HG03457 (cell line): Measurements from ENCODE around the gene NEK2.
"Not testable (repeated sequence)": the region's sequence is repeated elsewhere in the genome, so short reads cannot be mapped to it uniquely, and the experiment has no call there.

Source experiments
- ATAC-seq: cut with Tn5 transposase; IDR thresholded peaks from one replicate; pipeline ENCODE4 v1.9.1; 2021; ENCODE audit warnings: moderate number of reproducible peaks; ENCODE audit not compliant: unreplicated experiment

The NEK2 gene

DNA sequence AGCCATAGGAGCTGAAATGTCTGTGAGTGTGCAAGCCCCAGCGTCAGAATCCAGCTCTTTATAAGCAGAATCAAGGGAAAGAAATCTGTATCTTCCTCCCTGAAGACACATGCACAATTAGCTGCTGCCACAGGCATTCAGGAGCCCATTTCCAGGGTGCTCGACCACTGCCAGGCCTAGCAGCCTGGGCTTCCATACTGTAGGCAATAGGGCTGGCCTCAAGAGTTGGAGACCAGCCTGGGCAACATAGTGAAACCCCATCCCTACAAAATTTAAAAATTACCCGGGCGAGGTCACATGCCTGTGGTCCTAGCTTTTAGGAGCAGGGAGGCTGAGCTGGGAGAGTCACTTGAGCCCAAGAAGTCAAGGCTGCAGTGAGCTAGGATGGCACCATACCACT, 41.0 kb downstream of the NEK2 start:
- ATAC-seq, result no peak

DNA sequence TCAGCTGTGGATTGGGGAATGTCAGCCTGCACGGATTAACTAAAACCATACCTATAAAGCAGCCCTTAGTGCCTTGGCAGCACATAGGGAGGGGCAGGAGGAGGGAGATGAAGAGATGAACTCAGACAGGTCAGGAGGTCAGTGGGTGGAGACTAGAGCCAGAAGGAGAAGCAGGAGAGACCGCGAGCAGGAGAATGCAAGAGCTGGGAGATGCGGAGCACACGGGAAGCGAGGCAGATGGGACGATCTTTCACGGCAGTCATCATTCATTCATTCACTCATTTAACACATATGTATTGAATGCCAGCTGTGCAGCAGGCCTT, 41.9 kb downstream of the NEK2 start:
- no peak for ATAC-seq

DNA sequence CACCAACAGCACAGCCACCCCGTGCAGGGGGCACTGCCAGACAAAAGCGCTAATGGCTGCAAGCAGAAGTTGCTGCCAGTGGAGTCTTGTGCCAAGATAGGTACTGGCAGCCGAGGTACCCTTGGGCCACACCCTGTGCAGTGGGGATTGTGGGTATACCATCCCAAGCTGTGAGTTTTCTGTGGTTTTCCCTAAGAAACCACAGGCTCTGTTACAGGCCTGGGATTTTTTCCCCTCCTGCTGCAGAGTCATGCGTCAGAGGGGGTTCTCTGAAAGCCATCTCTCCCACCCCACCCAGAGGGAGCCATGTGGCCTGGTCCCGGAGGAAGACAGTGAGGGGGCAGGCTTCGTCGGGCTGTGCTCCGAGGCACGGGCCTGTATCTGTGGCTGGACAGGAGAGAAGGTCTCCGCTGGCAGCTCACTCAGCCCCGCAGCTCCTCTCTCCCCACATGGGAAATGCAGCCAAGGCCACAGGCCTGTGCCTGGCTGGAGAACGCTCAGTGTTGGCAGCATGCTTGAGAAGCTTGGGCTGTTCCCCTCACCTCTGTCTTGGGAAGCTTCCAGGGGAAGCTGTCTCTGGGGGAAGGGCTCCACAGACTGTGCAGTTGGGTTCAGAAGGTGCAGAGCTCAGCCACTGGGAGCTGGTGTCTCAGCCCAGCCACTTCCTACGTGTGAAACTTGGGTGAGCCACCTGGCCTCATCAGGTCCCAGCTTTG, 42.5 kb downstream of the NEK2 start:
- ATAC-seq, result no peak

DNA sequence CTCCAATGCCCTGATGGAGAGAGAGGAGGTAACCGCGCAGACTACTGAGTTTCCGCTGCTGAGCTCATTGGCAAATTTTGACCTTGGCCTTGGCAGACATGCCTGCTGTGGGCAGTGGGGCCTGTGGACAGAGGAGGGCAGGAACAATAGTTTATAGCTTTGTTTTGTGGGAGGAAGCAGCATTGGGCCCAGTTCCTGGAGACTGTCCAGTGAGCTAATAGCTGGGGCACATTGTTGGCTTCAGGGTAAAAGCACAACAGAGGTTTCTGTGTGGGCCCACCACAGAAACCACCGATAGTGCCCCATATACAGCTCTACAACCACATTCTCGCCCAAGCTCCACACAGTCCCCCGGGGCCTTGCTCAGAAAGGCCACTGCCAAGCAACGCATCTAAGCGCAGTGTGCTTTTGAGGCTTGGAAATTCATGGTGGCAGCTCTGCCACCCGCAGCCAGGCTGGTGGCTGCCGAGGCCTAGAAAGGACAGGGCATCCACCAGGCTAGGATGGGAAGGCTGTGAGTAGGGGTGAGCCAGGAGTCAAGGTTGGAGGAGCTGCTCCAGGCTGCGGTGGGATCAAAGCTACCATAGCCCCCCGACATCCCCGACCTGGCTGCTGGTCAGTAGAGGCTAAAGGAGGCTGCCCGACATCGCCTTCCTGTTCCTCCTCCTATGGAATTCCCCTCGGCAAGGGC, 43.2 kb downstream of the NEK2 start:
- ATAC-seq, result peak; percentile 57

DNA sequence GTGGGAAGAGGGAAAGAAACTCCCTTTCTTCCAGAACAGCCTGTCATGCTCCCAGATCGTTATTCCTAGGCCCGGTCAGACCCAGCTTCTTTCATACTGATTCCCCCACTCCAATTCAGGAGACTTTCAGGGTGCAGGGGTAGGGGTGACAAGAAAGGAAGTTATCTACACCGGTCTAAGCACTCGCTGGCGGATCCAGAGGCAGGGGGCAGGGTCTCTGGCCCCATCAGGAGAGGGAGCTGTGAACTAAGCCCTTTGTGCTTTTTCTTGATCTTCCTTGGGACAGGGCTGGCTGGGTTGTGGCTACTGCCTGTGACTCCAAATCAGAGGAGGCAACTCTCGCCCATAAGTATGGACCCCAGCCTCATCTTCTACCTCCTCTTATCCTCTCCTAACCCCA, 44.3 kb downstream of the NEK2 start:
- no peak for ATAC-seq

DNA sequence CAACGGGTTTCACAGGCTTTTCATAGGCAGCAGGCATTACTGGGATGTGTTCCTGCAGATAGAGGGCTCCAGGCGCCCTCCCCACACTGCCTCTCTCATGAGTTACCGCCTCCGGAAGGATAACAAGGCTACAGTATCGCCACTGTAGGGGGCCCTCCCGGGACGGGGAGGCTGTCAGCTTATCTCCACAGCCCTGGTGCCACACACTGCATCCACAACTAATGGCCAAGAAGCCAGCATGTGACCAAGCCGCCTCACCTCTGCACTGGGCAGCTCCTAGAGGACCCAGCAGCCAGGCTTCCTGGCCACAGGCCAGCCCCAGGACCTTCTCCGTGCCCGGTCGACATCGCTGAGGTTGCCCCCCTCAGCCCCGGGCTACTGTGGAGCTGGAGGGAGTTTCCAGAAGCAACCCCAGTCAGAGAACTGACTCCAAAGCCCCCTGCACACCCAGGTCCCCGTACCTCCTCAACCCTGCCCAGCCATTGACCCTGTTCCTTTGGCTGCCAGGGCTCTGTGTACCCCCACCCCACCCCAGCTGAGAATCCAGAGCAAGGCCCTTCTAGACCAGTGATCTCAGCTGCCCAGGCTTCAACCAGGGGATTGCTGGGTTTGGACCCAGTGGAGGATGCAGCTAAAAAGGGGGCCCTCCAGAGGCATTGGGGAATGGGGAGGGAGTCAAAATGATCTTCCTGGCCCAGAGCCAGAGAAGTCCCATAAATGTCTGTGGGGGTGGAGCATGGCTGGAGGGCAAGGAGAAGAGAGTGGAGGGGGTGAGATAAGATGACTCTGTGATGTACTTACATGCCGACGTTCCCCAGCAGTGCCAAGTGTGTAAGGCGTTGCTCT, 45.0 kb downstream of the NEK2 start:
- no peak for ATAC-seq

DNA sequence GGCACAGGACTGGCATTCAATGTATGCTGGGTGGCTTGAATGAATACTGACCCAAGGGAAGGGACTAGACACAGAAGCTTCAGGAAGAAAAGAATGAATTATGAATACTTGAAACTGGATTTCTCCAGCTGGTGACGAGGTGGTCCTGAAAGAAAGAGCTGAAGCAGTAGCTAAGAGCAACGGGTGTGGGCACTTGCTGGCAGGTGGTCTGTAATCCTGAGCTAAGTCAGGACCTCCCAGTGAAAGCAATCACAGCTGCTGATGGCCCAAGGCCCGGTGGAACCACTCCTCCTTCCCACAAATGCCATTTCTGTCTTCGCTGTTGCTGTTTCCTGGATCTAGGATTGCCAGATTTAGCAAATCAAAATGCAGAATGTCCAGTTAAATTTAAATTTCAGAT, 47.0 kb downstream of the NEK2 start:
- no peak for ATAC-seq

DNA sequence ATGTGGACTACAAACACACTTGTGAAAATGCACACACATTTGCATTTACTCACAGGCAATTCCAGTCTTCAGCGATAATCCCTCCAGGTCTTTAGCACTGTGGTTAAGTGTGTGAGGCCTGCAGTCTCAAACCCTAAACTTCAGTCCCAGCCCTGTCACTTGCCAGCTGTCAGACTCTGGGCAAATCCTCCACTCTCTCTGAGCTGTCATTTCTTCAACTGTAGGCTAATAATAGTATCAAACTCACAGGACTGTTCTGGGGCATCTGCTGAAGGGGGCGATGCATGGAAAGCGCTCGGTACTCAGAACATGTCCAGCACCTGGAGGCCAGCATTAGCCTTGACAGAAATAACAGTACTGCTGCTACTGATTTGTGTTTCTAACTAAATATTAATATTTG, 48.2 kb downstream of the NEK2 start:
- ATAC-seq, result no peak

DNA sequence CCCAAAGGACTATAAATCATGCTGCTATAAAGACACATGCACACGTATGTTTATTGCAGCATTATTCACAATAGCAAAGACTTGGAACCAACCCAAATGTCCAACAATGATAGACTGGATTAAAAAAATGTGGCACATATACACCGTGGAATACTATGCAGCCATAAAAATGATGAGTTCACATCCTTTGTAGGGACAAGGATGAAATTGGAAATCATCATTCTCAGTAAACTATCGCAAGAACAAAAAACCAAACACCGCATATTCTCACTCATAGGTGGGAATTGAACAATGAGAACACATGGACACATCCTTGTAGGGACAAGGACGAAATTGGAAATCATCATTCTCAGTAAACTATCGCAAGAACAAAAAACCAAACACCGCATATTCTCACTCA, 49.6 kb downstream of the NEK2 start:
- ATAC-seq, result not testable (repeated sequence)

DNA sequence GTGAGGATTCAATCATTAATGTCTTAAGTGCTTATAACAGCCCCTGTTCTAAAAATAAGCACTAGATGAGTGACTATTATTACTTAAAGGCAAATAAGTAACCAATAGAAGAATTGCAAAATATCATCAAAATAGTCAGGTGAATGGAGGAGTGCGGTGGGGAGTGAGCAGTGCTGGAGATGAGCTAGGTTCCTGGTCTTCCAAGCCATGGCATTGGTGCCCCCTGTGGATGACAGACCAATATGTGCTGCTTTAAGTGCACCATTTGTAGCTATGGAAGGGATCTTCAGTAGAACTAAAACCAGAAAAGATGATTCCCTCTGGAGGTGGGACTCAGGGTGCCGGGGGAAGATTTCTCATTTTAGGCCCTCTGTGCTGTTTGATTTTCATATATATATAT, 50.4 kb downstream of the NEK2 start:
- ATAC-seq, result no peak

GRCh38 chr1:211623515-211623914, 51.9 kb downstream of the NEK2 start:
- ATAC-seq, result no peak

DNA sequence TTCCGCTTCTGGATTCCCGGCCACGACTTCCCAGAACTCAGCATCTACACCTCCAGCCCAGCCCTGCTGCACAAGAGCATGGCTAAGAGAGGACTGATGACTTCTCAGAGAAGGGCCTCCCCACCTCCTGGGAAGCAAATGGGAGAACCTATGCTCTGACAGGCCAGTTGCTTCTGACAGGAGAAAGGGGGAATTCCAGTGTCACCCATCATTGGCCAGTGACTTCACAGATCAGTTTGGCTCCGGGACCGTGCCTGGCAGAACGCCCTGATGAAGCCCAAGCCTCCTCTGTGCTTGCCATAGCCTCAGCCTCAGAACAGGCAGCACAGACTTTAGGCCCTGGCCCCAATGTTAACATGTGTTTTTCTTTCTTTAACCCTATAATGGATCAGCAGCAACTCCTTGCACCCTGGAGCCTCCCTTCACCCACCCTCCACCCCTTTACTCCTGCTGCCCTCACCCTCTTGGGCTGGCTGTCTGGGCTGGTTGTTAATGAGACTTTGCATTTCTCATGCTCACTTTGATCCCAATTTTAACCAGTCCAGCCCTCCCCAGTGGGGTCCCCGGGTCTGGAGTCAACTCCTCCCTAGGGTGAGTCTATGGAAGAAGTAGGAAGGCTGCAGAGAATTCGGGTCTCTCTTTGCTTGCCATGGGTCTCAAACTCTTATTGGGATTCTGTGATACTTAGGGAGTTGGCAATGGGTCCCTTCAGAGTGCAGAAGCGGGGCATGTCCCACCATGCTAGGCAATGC, 53.8 kb downstream of the NEK2 start:
- no peak for ATAC-seq

- no peak for ATAC-seq
Observed at GRCh38 chr1:211620097-211620496, 55.3 kb downstream of the NEK2 start.

DNA sequence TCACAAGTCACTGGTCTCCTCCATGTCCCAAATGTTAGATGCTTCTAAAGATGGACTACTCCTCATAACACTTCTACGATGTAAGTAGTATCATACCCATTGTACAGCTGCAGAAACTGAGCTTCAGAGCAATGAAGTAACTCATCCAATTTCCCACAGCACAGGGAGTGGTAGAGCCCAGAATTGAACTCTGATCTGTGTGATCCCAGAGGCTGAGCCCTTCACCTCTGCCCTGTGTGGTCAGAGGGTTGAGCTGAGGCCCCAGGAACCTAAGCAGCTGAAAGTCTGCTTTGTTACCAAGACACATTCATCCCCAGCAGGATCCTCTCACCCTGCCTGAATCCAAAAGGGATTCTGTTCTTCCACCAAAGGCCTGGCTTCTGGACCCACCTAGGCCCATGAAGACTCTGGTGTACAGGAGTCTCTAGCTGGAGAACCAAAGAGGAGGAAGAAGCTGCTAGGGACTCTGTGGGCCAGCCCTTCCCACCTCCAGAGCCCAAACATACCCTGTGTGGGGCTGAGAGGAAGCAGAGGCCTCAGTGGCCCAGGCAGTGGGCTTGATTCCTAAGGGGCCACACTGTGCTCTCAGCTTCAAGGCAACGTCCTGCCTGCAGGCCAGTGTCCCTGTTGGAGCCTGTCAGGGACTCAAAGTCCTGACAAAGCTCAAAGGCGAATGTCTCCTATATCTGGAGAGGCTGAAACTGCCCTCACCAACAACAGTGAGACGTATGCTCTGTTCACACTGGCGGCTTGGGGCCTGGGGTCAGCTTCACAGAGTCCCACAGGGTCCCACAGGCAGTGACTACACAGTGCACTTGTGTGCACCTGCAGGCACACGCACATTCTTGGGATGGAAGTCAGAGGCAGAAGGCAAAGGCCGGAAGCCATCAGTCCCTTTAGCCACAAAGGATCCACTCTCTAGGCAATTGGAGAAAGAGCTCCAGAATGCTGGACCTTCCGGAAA, 56.1 kb downstream of the NEK2 start:
- ATAC-seq, result no peak

GRCh38 chr1:211616965-211617297, 58.5 kb downstream of the NEK2 start:
- no peak for ATAC-seq

DNA sequence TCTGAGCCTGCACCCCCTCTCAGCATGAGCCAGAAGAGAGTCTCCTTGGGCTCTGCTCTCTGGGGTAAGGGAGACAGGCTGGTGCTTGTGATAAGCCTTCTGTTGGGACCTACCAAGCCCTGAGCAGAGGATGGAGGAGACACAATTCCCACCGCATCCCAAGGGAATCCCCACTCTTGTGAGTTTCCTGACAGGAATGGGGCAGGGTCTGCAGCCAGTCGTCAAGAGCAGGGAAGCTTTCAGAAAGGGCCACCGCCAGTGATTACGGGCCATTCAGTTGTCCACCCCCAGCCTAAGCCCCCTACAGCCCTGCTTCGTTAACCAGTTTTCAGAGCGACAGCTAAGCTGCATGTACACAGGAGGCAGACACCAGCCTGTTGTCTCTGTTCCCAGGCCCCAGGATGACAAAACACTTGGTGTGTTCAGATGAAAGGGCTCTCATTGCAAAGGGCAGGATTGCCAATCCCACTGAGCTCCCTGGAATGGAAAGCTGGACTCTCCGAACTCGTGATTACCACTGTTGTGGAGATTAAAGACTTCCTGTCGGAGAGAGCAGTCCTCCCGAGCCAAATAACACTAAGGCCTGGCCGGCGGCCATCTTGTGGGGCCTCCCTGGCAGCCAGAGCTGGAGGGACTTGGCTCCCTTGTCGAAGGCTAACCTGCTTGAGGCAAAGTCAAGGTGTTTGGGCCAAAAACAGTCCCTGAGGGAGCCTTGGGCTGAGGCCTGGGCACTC, 59.0 kb downstream of the NEK2 start:
- ATAC-seq, result no peak

DNA sequence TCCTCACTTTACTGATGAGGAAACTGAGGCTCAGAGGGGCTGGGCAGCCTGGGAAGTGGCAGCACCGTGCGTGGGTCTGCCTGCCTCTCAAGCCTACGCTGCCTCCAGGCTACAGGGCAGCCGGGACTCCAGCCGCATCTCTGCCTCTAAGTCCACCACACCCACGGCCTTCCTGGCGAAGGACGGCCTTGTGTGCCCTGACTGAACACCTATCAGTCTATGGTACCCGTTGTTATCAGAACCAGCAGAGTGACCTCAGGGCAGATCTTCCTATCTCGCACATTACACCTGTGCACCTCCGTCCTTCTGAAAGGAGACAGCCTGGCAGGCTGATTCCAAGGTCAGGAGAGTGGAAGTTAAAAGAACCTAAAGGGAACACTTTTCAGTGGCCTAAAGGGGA, 60.8 kb downstream of the NEK2 start:
- ATAC-seq, result no peak

- no peak for ATAC-seq
Observed at GRCh38 chr1:211613951-211614350, 61.5 kb downstream of the NEK2 start.

GRCh38 chr1:211613108-211613947, 62.1 kb downstream of the NEK2 start:
- ATAC-seq, result no peak
